SK-N-SH treated with all-trans-retinoic acid at 6 μM for 48 hours (cell line): Measurements from ENCODE around the gene ZBTB49.

ENCODE experiments used
- ATAC-seq: fragments of 200-7000 bp; cut with Tn5 transposase; 3 replicates; pipeline ENCODE4 v1.9.1; 2020; ENCODE audit warnings: mild to moderate bottlenecking, moderate library complexity
- BACH2 ChIP-seq: fragments of 250-450 bp; sonication (Bioruptor Pico); IDR thresholded peaks from 2 replicates; pipeline ENCODE4 v1.9.0; 2021; ENCODE audit warnings: mild to moderate bottlenecking, borderline replicate concordance
- CSDC2 ChIP-seq: fragments of 250-450 bp; sonication (Bioruptor Pico); IDR thresholded peaks from 2 replicates; pipeline ENCODE4 v1.5.0; 2020; ENCODE audit warnings: mild to moderate bottlenecking, moderate library complexity
- ESRRG ChIP-seq: fragments of 250-450 bp; sonication (Bioruptor Pico); IDR thresholded peaks from 2 replicates; pipeline ENCODE4 v1.6.1; 2021; ENCODE audit warnings: mild to moderate bottlenecking
- ISL1 ChIP-seq: fragments of 250-450 bp; sonication (Bioruptor Pico); IDR thresholded peaks from 2 replicates; pipeline ENCODE4 v2.1.2; 2022; ENCODE audit warnings: mild to moderate bottlenecking, moderate library complexity
- OSR1 ChIP-seq: fragments of 250-450 bp; sonication (Bioruptor Pico); IDR thresholded peaks from 2 replicates; pipeline ENCODE4 v1.8.0; 2022; ENCODE audit warnings: moderate library complexity, mild to moderate bottlenecking, inconsistent platforms
- PPARA ChIP-seq: fragments of 250-450 bp; sonication (Bioruptor Pico); IDR thresholded peaks from 2 replicates; pipeline ENCODE4 v1.5.0; 2020; ENCODE audit warnings: mild to moderate bottlenecking, borderline replicate concordance
- RARB ChIP-seq: fragments of 250-450 bp; sonication (Bioruptor Pico); IDR thresholded peaks from 2 replicates; pipeline ENCODE4 v1.8.0; 2021; ENCODE audit warnings: mild to moderate bottlenecking, moderate library complexity
- SNAI2 ChIP-seq: fragments of 250-450 bp; sonication (Bioruptor Pico); IDR thresholded peaks from 2 replicates; pipeline ENCODE4 v1.5.0; 2020; ENCODE audit warnings: mild to moderate bottlenecking, moderate library complexity
- TCF4 ChIP-seq: fragments of 250-450 bp; sonication (Bioruptor Pico); IDR thresholded peaks from 2 replicates; pipeline ENCODE4 v1.8.0; 2021; ENCODE audit warnings: mild to moderate bottlenecking, moderate library complexity, borderline replicate concordance
- TOX ChIP-seq: fragments of 250-450 bp; sonication (Bioruptor Pico); IDR thresholded peaks from 2 replicates; pipeline ENCODE4 v1.8.0; 2021; ENCODE audit warnings: mild to moderate bottlenecking, moderate library complexity, borderline replicate concordance
- ZC3H10 ChIP-seq: fragments of 250-450 bp; sonication (Bioruptor Pico); IDR thresholded peaks from 2 replicates; pipeline ENCODE4 v1.5.1; 2021; ENCODE audit warnings: mild to moderate bottlenecking, moderate library complexity
- ZFP3 ChIP-seq: fragments of 250-450 bp; sonication (Bioruptor Pico); IDR thresholded peaks from 2 replicates; pipeline ENCODE4 v1.5.0; 2020; ENCODE audit warnings: mild to moderate bottlenecking, moderate library complexity
- ZFP30 ChIP-seq: fragments of 450-650 bp; formaldehyde crosslinking; IDR thresholded peaks from 2 replicates; pipeline ENCODE4 v1.5.0; 2022; ENCODE audit warnings: mild to moderate bottlenecking, moderate library complexity
- ZNF565 ChIP-seq: fragments of 450-650 bp; formaldehyde crosslinking; conservative IDR thresholded peaks from 2 replicates; pipeline ENCODE4 v1.5.0; 2020; ENCODE audit warnings: low read depth, mild to moderate bottlenecking, moderate library complexity
- ZNF70 ChIP-seq: fragments of 450-650 bp; formaldehyde crosslinking; IDR thresholded peaks from 2 replicates; pipeline ENCODE4 v1.5.0; 2020; ENCODE audit warnings: mild to moderate bottlenecking, moderate library complexity
- TF ChIP-seq, protein P1 (sequence below): fragments of 250-450 bp; sonication (Bioruptor Pico); IDR thresholded peaks from 2 replicates; pipeline ENCODE4 v1.5.1; 2021; ENCODE audit warnings: mild to moderate bottlenecking, moderate library complexity
- TF ChIP-seq, protein P2 (sequence below): fragments of 250-450 bp; sonication (Bioruptor Pico); IDR thresholded peaks from 2 replicates; pipeline ENCODE4 v1.8.0; 2020; ENCODE audit warnings: mild to moderate bottlenecking, moderate library complexity, borderline replicate concordance
- TF ChIP-seq, protein P3 (sequence below): fragments of 250-450 bp; sonication (Bioruptor Pico); IDR thresholded peaks from 2 replicates; pipeline ENCODE4 v1.5.1; 2020; ENCODE audit warnings: low read depth, mild to moderate bottlenecking, moderate library complexity
- TF ChIP-seq, protein P4 (sequence below): fragments of 250-450 bp; sonication (Bioruptor Pico); IDR thresholded peaks from 2 replicates; pipeline ENCODE4 v1.5.0; 2020; ENCODE audit warnings: mild to moderate bottlenecking, moderate library complexity

The ZBTB49 gene

DNA sequence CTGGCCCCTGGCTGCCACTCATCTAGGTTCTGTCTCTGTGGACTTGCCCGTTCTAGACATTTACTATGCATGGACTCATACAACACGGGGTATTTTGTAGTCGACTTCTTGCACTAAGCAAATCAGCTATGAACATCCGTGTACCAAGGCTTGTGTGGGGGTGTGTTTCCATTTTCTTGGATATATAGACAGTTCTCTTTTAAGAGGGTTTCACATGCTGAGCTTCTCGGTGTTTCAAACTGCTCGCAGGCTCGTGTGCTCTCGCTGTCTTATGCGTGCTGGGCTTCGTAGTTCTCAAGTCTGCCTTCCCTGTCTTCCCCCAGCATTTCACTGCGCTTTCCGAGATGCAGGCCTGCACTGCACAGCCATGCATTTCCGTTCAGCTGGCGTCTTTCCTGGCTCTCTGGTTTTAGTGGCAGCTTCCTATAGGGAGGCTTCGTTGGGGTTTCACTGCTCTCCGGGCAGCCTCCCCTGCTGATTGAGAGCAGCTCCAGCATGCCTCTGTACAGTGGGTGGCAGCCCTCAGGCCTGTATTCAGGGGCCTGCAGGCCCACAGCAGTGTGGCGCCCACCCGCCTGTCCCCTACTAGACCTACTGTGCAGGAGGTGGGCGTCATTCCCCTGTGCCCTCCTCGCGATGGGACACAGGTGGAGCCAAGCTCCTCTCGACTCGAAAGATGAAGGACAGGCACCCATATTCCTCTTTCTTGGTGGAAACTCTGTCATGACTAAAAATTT lies 27.6 kb downstream of the ZBTB49 start:
- no peak for ATAC-seq
- TF ChIP-seq ZNF565 (no peak), BACH2 (CRISPR knock-in tag) (no peak), ZFP30 (no peak)
- TF ChIP-seq, protein P1, sequence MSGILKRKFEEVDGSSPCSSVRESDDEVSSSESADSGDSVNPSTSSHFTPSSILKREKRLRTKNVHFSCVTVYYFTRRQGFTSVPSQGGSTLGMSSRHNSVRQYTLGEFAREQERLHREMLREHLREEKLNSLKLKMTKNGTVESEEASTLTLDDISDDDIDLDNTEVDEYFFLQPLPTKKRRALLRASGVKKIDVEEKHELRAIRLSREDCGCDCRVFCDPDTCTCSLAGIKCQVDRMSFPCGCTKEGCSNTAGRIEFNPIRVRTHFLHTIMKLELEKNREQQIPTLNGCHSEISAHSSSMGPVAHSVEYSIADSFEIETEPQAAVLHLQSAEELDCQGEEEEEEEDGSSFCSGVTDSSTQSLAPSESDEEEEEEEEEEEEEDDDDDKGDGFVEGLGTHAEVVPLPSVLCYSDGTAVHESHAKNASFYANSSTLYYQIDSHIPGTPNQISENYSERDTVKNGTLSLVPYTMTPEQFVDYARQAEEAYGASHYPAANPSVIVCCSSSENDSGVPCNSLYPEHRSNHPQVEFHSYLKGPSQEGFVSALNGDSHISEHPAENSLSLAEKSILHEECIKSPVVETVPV (CRISPR knock-in tag), result no peak
- TF ChIP-seq, protein P2, sequence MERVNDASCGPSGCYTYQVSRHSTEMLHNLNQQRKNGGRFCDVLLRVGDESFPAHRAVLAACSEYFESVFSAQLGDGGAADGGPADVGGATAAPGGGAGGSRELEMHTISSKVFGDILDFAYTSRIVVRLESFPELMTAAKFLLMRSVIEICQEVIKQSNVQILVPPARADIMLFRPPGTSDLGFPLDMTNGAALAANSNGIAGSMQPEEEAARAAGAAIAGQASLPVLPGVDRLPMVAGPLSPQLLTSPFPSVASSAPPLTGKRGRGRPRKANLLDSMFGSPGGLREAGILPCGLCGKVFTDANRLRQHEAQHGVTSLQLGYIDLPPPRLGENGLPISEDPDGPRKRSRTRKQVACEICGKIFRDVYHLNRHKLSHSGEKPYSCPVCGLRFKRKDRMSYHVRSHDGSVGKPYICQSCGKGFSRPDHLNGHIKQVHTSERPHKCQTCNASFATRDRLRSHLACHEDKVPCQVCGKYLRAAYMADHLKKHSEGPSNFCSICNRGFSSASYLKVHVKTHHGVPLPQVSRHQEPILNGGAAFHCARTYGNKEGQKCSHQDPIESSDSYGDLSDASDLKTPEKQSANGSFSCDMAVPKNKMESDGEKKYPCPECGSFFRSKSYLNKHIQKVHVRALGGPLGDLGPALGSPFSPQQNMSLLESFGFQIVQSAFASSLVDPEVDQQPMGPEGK (CRISPR knock-in tag), result no peak

DNA sequence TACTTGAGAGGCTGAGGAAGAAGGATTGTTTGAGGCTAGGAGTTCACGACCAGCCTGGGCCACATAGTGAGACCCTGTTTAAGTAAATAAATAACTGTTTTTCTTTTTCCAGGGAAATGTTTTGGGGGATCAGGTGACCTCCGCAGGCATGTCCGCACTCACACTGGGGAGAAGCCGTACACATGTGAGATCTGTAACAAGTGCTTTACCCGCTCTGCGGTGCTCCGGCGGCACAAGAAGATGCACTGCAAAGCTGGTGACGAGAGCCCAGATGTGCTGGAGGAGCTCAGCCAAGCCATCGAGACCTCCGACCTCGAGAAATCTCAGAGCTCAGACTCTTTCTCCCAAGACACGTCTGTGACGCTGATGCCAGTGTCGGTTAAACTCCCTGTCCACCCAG lies 30.5 kb downstream of the ZBTB49 start:
- no peak for ATAC-seq
- TF ChIP-seq, protein P3, sequence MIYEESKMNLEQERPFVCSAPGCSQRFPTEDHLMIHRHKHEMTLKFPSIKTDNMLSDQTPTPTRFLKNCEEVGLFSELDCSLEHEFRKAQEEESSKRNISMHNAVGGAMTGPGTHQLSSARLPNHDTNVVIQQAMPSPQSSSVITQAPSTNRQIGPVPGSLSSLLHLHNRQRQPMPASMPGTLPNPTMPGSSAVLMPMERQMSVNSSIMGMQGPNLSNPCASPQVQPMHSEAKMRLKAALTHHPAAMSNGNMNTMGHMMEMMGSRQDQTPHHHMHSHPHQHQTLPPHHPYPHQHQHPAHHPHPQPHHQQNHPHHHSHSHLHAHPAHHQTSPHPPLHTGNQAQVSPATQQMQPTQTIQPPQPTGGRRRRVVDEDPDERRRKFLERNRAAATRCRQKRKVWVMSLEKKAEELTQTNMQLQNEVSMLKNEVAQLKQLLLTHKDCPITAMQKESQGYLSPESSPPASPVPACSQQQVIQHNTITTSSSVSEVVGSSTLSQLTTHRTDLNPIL (CRISPR knock-in tag), result no peak
- TF ChIP-seq, protein P1 (CRISPR knock-in tag), result no peak
- TF ChIP-seq, all 23 proteins: peak for 0

DNA sequence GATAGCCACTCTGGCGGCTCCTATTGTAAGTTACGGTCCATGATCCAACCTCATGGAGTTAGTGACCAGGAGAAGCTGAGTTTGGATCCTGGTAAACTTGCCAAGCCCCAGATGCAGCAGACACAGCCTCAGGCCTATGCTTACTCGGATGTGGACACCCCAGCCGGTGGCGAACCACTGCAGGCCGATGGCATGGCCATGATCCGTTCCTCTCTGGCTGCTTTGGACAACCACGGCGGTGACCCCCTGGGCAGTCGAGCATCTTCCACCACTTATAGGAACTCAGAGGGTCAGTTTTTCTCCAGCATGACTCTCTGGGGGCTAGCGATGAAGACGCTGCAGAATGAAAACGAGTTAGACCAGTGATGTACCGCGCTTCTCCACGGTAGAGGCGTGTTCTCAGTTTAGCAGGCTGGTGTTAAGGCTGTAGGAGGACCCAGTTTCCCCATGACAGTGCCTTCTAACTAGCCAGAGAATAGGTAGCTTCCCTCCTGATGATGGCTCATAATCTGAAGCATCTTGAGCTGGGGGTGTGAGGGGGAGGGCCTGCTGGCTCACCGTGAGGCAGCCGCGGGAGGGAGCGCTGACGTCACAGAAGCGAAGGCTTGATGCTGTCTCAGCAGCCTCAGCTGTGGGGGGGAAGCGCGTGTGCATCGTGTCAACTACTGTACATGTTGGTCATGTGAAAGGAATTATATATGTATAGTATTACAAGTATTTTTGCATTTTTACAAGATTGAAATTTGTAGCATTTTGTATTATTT lies 31.1 kb downstream of the ZBTB49 start:
- TF ChIP-seq ZFP3 (CRISPR knock-in tag) (no peak), ISL1 (CRISPR knock-in tag) (no peak), RARB (CRISPR knock-in tag) (no peak), TCF4 (no peak), BACH2 (CRISPR knock-in tag) (no peak), ZNF70 (CRISPR knock-in tag) (no peak), ZFP30 (no peak), OSR1 (CRISPR knock-in tag) (no peak), CSDC2 (CRISPR knock-in tag) (no peak), ZC3H10 (CRISPR knock-in tag) (no peak), TOX (CRISPR knock-in tag) (no peak), SNAI2 (no peak), ESRRG (CRISPR knock-in tag) (no peak), ZNF565 (no peak), PPARA (no peak)
- TF ChIP-seq, protein P1 (CRISPR knock-in tag), result no peak
- TF ChIP-seq, protein P3 (CRISPR knock-in tag), result no peak
- TF ChIP-seq, protein P2 (CRISPR knock-in tag), result no peak
- TF ChIP-seq, protein P4, sequence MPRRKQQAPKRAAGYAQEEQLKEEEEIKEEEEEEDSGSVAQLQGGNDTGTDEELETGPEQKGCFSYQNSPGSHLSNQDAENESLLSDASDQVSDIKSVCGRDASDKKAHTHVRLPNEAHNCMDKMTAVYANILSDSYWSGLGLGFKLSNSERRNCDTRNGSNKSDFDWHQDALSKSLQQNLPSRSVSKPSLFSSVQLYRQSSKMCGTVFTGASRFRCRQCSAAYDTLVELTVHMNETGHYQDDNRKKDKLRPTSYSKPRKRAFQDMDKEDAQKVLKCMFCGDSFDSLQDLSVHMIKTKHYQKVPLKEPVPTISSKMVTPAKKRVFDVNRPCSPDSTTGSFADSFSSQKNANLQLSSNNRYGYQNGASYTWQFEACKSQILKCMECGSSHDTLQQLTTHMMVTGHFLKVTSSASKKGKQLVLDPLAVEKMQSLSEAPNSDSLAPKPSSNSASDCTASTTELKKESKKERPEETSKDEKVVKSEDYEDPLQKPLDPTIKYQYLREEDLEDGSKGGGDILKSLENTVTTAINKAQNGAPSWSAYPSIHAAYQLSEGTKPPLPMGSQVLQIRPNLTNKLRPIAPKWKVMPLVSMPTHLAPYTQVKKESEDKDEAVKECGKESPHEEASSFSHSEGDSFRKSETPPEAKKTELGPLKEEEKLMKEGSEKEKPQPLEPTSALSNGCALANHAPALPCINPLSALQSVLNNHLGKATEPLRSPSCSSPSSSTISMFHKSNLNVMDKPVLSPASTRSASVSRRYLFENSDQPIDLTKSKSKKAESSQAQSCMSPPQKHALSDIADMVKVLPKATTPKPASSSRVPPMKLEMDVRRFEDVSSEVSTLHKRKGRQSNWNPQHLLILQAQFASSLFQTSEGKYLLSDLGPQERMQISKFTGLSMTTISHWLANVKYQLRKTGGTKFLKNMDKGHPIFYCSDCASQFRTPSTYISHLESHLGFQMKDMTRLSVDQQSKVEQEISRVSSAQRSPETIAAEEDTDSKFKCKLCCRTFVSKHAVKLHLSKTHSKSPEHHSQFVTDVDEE (CRISPR knock-in tag), result no peak
- no peak for ATAC-seq
